OCI-M1 (cell line): ENCODE measurements around the gene C2CD4C.
"Not testable (repeated sequence)": the region's sequence is repeated elsewhere in the genome, so short reads cannot be mapped to it uniquely, and the experiment has no call there.

Source experiments
- DNase-seq: peaks from one replicate; lab custom pipeline; 2025; lab: John Stamatoyannopoulos, UW

Gene C2CD4C

GRCh38 chr19:438416-438958 is 29.5 kb upstream of the C2CD4C start:
- no peak for DNase-seq

GRCh38 chr19:437041-437440 is 28.1 kb upstream of the C2CD4C start:
- no peak for DNase-seq

- no peak for DNase-seq
Observed at GRCh38 chr19:436413-436950, 27.5 kb upstream of the C2CD4C start.

GRCh38 chr19:435707-436412 is 26.9 kb upstream of the C2CD4C start:
- no peak for DNase-seq

GRCh38 chr19:435056-435706 is 26.2 kb upstream of the C2CD4C start:
- no peak for DNase-seq

GRCh38 chr19:434152-434960 is 25.4 kb upstream of the C2CD4C start:
- no peak for DNase-seq

GRCh38 chr19:430701-431100 is 21.8 kb upstream of the C2CD4C start:
- DNase-seq: no peak

- no peak for DNase-seq
Observed at GRCh38 chr19:428149-428548, 19.2 kb upstream of the C2CD4C start.

GRCh38 chr19:427675-428074 is 18.7 kb upstream of the C2CD4C start:
- DNase-seq: not testable (repeated sequence)

- DNase-seq: no peak
Observed at GRCh38 chr19:426725-427445, 17.9 kb upstream of the C2CD4C start.

GRCh38 chr19:425056-425455 is 16.1 kb upstream of the C2CD4C start:
- DNase-seq: no peak

GRCh38 chr19:424546-424945 is 15.6 kb upstream of the C2CD4C start:
- DNase-seq: no peak

GRCh38 chr19:423691-424466 is 14.9 kb upstream of the C2CD4C start:
- DNase-seq: no peak

- not testable (repeated sequence) for DNase-seq
Observed at GRCh38 chr19:422917-423226, 13.9 kb upstream of the C2CD4C start.

- DNase-seq: no peak
Observed at GRCh38 chr19:422213-422916, 13.4 kb upstream of the C2CD4C start.

GRCh38 chr19:419721-420515 is 11.0 kb upstream of the C2CD4C start:
- no peak for DNase-seq

GRCh38 chr19:418761-419671 is 10.1 kb upstream of the C2CD4C start:
- no peak for DNase-seq

- no peak for DNase-seq
Observed at GRCh38 chr19:416416-416815, 7.5 kb upstream of the C2CD4C start.

GRCh38 chr19:415292-415691 is 6.3 kb upstream of the C2CD4C start:
- no peak for DNase-seq
